CD8-positive, alpha-beta memory T cell (primary cell): Measurements from ENCODE around the gene KREMEN2. TPM values are rescaled to one million over a fixed set of nuclear protein-coding genes. Genes with fewer than 3 reads are reported as not detected.

Experiments used
- CTCF ChIA-PET: fragments of 350-600 bp; sonication (Branson Sonifier 250); formaldehyde crosslinking; loops from one replicate; lab custom pipeline; 2021; ENCODE audit warnings: antibody characterized with exemption; lab: Charles Lee
- POLR2A ChIA-PET: fragments of 350-600 bp; sonication (Branson Sonifier 250); formaldehyde crosslinking; loops from one replicate; lab custom pipeline; 2021; ENCODE audit warnings: antibody characterized with exemption; lab: Charles Lee
- DNase-seq, 5 donors: peaks; one replicate each; pipeline versions ENCODE4 v3.0.0 to v3.0.0-alpha.2; 2020 to 2022; ENCODE audit warnings: mixed read lengths in 1 of 5
- H3K27ac ChIP-seq: one replicate; pipeline ENCODE4 v1.7.0; 2013; ENCODE audit warnings: low read depth, mild to moderate bottlenecking, low read length, moderate library complexity
- H3K27me3 ChIP-seq: 2 replicates; pipeline ENCODE4 v1.7.0; 2013; ENCODE audit warnings: low read length, mild to moderate bottlenecking; ENCODE audit not compliant: insufficient read depth, poor library complexity, severe bottlenecking
- H3K36me3 ChIP-seq: 2 replicates; pipeline ENCODE4 v1.7.0; 2013; ENCODE audit warnings: mild to moderate bottlenecking, low read length, moderate library complexity; ENCODE audit not compliant: insufficient read depth
- H3K4me1 ChIP-seq: 2 replicates; pipeline ENCODE4 v1.7.0; 2013; ENCODE audit warnings: mild to moderate bottlenecking, low read length, moderate library complexity; ENCODE audit not compliant: insufficient read depth
- H3K4me3 ChIP-seq: 2 replicates; pipeline ENCODE4 v1.7.0; 2013; ENCODE audit warnings: mild to moderate bottlenecking, low read length
- H3K9me3 ChIP-seq: 2 replicates; pipeline ENCODE4 v1.7.0; 2013; ENCODE audit warnings: mild to moderate bottlenecking, low read length
- H3K27ac Mint-ChIP-seq, 8 donors: one replicate each; pipeline ENCODE4 v1.8.0; 2020 to 2021; ENCODE audit warnings: mixed read lengths in 8 of 8, mild to moderate bottlenecking in 6 of 8, inconsistent platforms in 3 of 8, moderate library complexity in 3 of 8
- H3K27me3 Mint-ChIP-seq, 2 donors: one replicate each; pipeline ENCODE4 v1.8.0; 2020 to 2021; ENCODE audit warnings: mixed read lengths in 2 of 2, mild to moderate bottlenecking in 1 of 2, moderate library complexity in 1 of 2
- H3K36me3 Mint-ChIP-seq, 3 donors: one replicate each; pipeline ENCODE4 v1.8.0; 2020 to 2021; ENCODE audit warnings: mixed read lengths in 3 of 3, inconsistent platforms in 1 of 3, mild to moderate bottlenecking in 1 of 3
- H3K4me1 Mint-ChIP-seq, 3 donors: one replicate each; pipeline ENCODE4 v1.8.0; 2020 to 2021; ENCODE audit warnings: mixed read lengths in 3 of 3, inconsistent platforms in 1 of 3, mild to moderate bottlenecking in 1 of 3
- H3K4me3 Mint-ChIP-seq, 7 donors: one replicate each; pipeline ENCODE4 v1.8.0; 2020 to 2021; ENCODE audit warnings: mixed read lengths in 7 of 7, mild to moderate bottlenecking in 6 of 7, moderate library complexity in 4 of 7, inconsistent platforms in 2 of 7
- H3K9me3 Mint-ChIP-seq, 5 donors: one replicate each; pipeline ENCODE4 v1.8.0; 2020 to 2022; ENCODE audit warnings: mixed read lengths in 5 of 5, mild to moderate bottlenecking in 3 of 5, moderate library complexity in 2 of 5, inconsistent platforms in 1 of 5
- polyA plus RNA-seq: library from polyadenylated mRNA; unstranded; fragments of 300-500 nt; fragmentation: Illumina TruSeq; gene quantifications from one replicate; pipeline ENCODE4 v1.2.3, GENCODE V29; 2021
- total RNA-seq, 2 experiments: library from RNA; stranded (reverse); gene quantifications; one replicate each; pipeline ENCODE4 v1.2.3, GENCODE V29; 2021

KREMEN2 gene
- total and polyA plus RNA-seq, 3 experiments from 2014 or later, result not detected

DNA sequence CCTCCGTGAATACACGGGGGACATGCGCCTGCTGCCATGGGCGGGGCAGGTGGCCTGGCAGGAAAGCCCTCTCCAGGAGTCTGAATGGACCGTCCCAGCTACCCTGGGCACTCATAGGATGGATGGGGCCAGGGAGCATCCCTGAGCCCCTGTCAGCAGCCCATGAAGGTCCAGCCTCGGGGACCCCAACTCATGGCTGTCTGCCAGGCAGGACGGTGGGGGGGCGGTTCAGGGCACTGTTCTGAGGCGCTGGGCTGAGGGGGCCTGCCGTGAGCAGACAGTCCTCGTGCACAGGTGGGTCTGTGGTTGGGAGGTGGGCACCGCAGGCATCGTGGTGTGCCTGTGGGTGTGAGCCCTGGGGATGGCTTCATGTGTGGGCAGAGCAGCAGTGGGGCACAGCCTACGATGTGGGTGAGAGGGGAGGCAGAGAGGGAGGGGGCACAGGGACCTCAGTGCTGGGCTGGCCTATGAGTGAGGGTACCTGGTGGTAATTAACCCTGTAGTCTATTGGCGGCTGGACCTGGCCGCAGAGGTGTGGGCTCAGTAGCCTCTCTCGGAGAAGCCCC lies 22.6 kb downstream of the KREMEN2 start:
- H3K4me3 Mint-ChIP-seq, result no peak overlapping the region
- peaks cover 3 to 4% of the 10 kb centered on the region in 2 donors for H3K27me3 Mint-ChIP-seq
- H3K4me1 Mint-ChIP-seq, result peaks cover under 1 to 11% (median 3%) of the 10 kb centered on the region in 3 donors
- no peak overlapping the region for H3K27ac Mint-ChIP-seq
- no peak overlapping the region for H3K27ac ChIP-seq
- no peaks in the 10 kb centered on the region for H3K9me3 Mint-ChIP-seq
- no peak overlapping the region for H3K4me3 ChIP-seq
- H3K9me3 ChIP-seq, result no peaks in the 10 kb centered on the region
- POLR2A ChIA-PET, result no interaction called here
- no peaks in the 10 kb centered on the region for H3K36me3 Mint-ChIP-seq
- H3K27me3 ChIP-seq, result no peaks in the 10 kb centered on the region
- H3K4me1 ChIP-seq, result no peaks in the 10 kb centered on the region
- CTCF ChIA-PET, result no interaction called here
- H3K36me3 ChIP-seq, result no peaks in the 10 kb centered on the region
- DNase-seq, result no peak

- ChIA-PET CTCF (no interaction called here), POLR2A (no interaction called here)
- H3K36me3 Mint-ChIP-seq, result no peaks in the 10 kb centered on the region
- H3K4me1 ChIP-seq, result no peaks in the 10 kb centered on the region
- DNase-seq, result no peak
- H3K27ac ChIP-seq, result no peak overlapping the region
- H3K9me3 Mint-ChIP-seq, result no peaks in the 10 kb centered on the region
- H3K4me3 Mint-ChIP-seq, result no peak overlapping the region
- H3K4me1 Mint-ChIP-seq, result peaks cover 0 to 8% (median 0%) of the 10 kb centered on the region in 3 donors
- no peaks in the 10 kb centered on the region for H3K36me3 ChIP-seq
- no peak overlapping the region for H3K4me3 ChIP-seq
- no peaks in the 10 kb centered on the region for H3K9me3 ChIP-seq
- no peak overlapping the region for H3K27ac Mint-ChIP-seq
- no peaks in the 10 kb centered on the region for H3K27me3 ChIP-seq
- peaks cover 3 to 4% of the 10 kb centered on the region in 2 donors for H3K27me3 Mint-ChIP-seq
Measured at GRCh38 chr16:2987286-2987685, 23.2 kb downstream of the KREMEN2 start.

DNA sequence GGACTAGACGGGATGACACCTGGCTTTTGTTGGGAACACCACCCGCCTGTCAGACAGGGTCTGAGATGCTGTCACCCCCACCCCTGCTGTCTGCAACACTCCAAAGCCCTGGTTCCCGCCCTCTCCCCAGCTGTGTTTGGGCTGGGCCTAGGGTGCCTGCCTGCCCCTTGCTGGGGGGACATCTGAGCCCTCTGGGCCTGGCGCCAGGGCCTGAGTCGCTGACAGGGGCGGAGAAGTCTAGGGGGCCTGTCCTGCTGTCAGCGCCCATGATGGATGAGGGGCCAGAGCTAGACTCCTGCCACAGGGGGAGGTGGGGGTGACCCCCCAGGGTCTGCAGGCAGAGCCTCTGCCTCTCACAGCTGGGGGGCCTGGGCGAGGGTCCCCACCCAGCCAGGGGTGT lies 23.8 kb downstream of the KREMEN2 start:
- Histone ChIP-seq H3K36me3 (no peaks in the 10 kb centered on the region), H3K27ac (no peak overlapping the region), H3K9me3 (no peaks in the 10 kb centered on the region), H3K4me1 (no peaks in the 10 kb centered on the region), H3K27me3 (no peaks in the 10 kb centered on the region), H3K4me3 (no peak overlapping the region)
- H3K9me3 Mint-ChIP-seq, result no peaks in the 10 kb centered on the region
- ChIA-PET POLR2A (no interaction called here), CTCF (no interaction called here)
- H3K27ac Mint-ChIP-seq, result no peak overlapping the region
- DNase-seq, result no peak
- peaks cover 0 to 5% (median 0%) of the 10 kb centered on the region in 3 donors for H3K4me1 Mint-ChIP-seq
- H3K27me3 Mint-ChIP-seq, result peaks cover 3 to 4% of the 10 kb centered on the region in 2 donors
- no peaks in the 10 kb centered on the region for H3K36me3 Mint-ChIP-seq
- no peak overlapping the region for H3K4me3 Mint-ChIP-seq

DNA sequence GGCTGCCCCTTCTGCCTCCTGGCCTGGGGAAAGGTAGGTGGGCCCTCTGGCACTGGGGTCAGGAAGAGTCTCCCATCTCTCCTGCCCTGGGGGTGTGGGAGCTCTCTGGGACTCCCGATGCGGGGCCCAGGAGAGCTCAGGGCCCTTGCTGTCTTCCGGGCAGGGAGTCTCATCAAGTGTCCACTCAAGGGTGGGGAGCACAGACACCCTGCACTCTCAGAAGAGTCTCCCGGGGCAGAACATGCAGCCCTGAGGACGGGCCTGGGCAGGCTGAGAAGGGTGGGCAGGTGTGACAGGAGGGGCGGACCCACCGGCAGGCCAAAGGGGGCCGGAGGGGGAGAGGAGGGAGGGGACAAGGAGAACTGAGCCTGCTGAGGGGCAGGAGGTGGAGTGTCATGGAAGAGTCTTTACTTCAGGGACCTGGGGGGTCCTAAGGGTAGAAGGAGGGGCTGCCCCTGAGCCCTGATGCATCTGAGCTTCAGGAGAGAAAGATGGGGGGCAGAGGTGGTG lies 24.6 kb downstream of the KREMEN2 start:
- Histone ChIP-seq H3K36me3 (no peaks in the 10 kb centered on the region), H3K27ac (no peak overlapping the region), H3K9me3 (no peaks in the 10 kb centered on the region), H3K4me3 (no peak overlapping the region), H3K27me3 (no peaks in the 10 kb centered on the region), H3K4me1 (no peaks in the 10 kb centered on the region)
- Mint-ChIP-seq H3K9me3 (no peaks in the 10 kb centered on the region), H3K4me1 (peaks cover 0 to 5% (median 0%) of the 10 kb centered on the region in 3 donors), H3K27ac (peak overlapping the region in 1 of 8 donors; percentile 65), H3K27me3 (peaks cover 3 to 4% of the 10 kb centered on the region in 2 donors), H3K36me3 (no peaks in the 10 kb centered on the region), H3K4me3 (no peak overlapping the region)
- ChIA-PET CTCF (interaction anchor here (0.9 kb wide), 1 partner anchor 39 kb away, joined by 3 read pairs; no protein-coding TSS in a partner anchor), POLR2A (no interaction called here)
- DNase-seq, result no peak

DNA sequence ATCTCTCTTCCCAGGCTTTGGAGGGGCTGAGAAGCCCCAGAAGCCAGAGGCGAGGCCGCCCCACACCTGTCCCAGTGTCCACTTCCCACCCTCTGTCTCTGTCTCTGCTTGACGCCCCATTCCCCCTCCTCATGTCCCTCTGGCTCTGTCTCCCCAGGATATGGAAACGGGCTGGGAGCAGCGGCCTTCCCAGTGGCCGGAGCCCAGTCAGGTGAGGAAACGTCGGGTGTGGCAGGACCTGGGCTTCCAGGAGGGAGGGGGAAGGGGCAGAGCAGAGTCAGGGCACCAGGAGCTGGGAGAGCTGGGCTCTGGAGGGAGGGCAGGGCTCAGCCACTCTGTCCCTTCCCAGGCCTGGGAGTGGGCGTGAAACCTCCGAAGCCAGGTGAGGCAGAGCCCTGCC lies 26.8 kb downstream of the KREMEN2 start:
- Mint-ChIP-seq H3K27ac (no peak overlapping the region), H3K4me1 (no peaks in the 10 kb centered on the region), H3K27me3 (peaks cover 2 to 4% of the 10 kb centered on the region in 2 donors), H3K9me3 (no peaks in the 10 kb centered on the region), H3K4me3 (no peak overlapping the region), H3K36me3 (no peaks in the 10 kb centered on the region)
- Histone ChIP-seq H3K27ac (no peak overlapping the region), H3K27me3 (no peaks in the 10 kb centered on the region), H3K4me3 (no peak overlapping the region), H3K36me3 (no peaks in the 10 kb centered on the region), H3K9me3 (no peaks in the 10 kb centered on the region), H3K4me1 (no peaks in the 10 kb centered on the region)
- no peak for DNase-seq
- POLR2A ChIA-PET, result no interaction called here
- CTCF ChIA-PET, result no interaction called here

DNA sequence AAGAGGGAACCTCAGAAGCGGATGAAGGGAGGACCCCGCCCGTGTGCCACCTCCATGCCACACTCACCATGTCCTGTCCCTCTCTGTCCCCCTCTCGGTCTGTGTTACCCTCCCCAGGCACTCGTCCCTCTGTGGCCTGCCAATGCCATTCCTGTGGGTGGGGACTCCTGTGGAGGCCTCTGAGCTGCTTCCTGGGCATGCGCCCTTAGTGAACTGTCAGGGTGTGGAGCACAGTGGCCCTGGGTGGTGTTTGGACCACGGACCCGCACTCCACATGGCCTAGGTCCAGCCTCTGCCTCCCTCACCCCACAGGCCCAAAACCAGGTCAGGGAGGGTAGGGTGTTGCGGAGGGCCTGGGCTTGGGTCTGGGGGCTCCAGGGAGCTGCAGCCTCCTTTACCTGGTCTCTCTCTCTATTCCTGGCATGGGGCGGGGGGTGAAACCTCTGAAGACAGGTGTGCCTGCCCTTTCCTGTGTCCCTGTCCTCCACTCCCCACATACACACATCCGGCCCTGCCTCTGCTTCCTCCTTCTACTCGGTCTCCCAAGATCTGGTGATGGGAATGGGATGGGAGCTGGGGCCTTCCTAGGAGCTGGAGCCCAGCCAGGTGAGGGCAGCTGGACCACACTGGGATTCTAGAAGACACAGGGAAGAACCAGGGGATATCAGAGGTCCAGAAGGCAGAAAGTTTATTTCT lies 27.6 kb downstream of the KREMEN2 start:
- Histone ChIP-seq H3K9me3 (no peaks in the 10 kb centered on the region), H3K27me3 (no peaks in the 10 kb centered on the region), H3K36me3 (no peaks in the 10 kb centered on the region), H3K4me1 (no peaks in the 10 kb centered on the region), H3K27ac (no peak overlapping the region), H3K4me3 (no peak overlapping the region)
- Mint-ChIP-seq H3K9me3 (no peaks in the 10 kb centered on the region), H3K4me3 (no peak overlapping the region), H3K4me1 (no peaks in the 10 kb centered on the region), H3K27ac (no peak overlapping the region), H3K27me3 (peaks cover 0 to 4% of the 10 kb centered on the region in 2 donors), H3K36me3 (no peaks in the 10 kb centered on the region)
- ChIA-PET CTCF (interaction anchor here (1.6 kb wide), 2 partner anchors 9 to 12 kb away, joined by 4 to 5 read pairs; no protein-coding TSS in a partner anchor), POLR2A (no interaction called here)
- no peak for DNase-seq

DNA sequence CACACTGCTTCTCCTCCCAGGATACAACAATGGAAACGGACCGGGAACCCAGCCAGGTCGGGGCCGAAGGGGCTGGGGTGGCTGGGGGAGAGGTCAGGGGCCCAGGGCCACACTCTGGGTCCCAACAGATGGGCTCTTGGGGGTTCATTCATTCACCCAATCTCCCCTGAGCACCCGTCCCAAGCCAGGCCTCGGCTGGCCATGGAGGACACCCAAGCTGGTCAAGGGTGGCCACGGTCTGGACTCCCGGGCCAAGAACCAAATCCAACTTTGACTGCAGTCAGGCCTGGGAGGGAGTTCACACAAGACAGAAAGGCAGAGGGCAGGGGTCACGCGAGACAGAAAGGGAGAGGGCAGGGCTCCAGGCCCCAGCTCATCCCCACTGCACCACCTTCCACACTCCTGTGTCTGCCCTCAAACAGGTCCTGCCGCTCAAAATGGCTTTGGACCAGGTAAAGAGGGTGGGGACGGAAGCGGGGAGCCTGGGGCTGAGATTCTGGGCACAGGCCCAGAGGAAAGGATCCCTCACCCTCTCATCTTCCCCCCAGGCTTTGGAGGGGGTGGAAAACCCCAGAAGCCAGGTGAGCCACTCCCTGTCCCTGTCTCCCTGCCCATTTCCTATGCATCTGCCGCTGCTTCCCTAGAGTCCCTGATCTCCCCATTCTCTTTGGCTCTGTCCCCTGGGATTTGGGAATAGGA lies 28.5 kb downstream of the KREMEN2 start:
- H3K27me3 Mint-ChIP-seq, result peaks cover 0 to 4% of the 10 kb centered on the region in 2 donors
- Histone ChIP-seq H3K9me3 (no peaks in the 10 kb centered on the region), H3K27ac (no peak overlapping the region), H3K36me3 (no peaks in the 10 kb centered on the region), H3K27me3 (no peaks in the 10 kb centered on the region), H3K4me1 (no peaks in the 10 kb centered on the region), H3K4me3 (no peak overlapping the region)
- CTCF ChIA-PET, result interaction anchor here (1.6 to 2.0 kb wide), 3 partner anchors 10 to 36 kb away, joined by 4 to 5 read pairs (median 4); no protein-coding TSS in a partner anchor
- no peak overlapping the region for H3K27ac Mint-ChIP-seq
- POLR2A ChIA-PET, result no interaction called here
- no peak overlapping the region for H3K4me3 Mint-ChIP-seq
- no peaks in the 10 kb centered on the region for H3K4me1 Mint-ChIP-seq
- DNase-seq, result no peak
- H3K9me3 Mint-ChIP-seq, result no peaks in the 10 kb centered on the region
- no peaks in the 10 kb centered on the region for H3K36me3 Mint-ChIP-seq

DNA sequence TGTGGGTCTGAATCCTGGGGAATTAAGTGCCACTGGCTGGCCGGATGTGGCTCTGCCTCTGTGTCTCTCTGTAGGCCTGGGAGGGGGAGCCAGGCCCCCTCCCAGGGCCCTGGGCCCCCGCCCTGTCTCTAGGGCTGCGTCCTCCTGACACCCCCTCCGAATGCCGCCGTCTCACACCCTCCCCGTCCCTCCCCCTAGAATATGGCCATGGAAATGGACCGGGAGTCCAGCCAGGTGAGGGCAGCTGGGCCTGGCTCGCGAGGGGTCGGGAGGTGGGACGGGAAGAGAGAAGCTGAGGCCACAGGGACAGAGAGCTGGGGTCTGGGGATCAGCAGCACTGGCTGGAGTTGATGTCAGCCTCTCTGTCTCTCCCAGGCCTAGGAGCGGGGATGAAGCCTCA lies 32.2 kb downstream of the KREMEN2 start:
- Mint-ChIP-seq H3K9me3 (peaks cover 0 to 2% (median 0%) of the 10 kb centered on the region in 5 donors), H3K4me3 (no peak overlapping the region), H3K27ac (no peak overlapping the region), H3K36me3 (no peaks in the 10 kb centered on the region), H3K27me3 (peaks cover 0 to 8% of the 10 kb centered on the region in 2 donors), H3K4me1 (no peaks in the 10 kb centered on the region)
- H3K4me1 ChIP-seq, result no peaks in the 10 kb centered on the region
- H3K27ac ChIP-seq, result no peak overlapping the region
- H3K36me3 ChIP-seq, result no peaks in the 10 kb centered on the region
- H3K27me3 ChIP-seq, result no peaks in the 10 kb centered on the region
- H3K4me3 ChIP-seq, result no peak overlapping the region
- ChIA-PET POLR2A (no interaction called here), CTCF (interaction anchor here (1.1 kb wide), 1 partner anchor 11 kb away, joined by 3 read pairs; no protein-coding TSS in a partner anchor)
- no peaks in the 10 kb centered on the region for H3K9me3 ChIP-seq
- DNase-seq, result no peak
